Fibroblast of lung (primary cell): Measurements from ENCODE around the gene CSNK1A1. TPM values are rescaled to one million over a fixed set of nuclear protein-coding genes. Genes with fewer than 3 reads are reported as not detected.

Source experiments
- DNase-seq, 2 donors: peaks; one replicate each; pipeline versions ENCODE4 v3.0.0 to v3.0.0-alpha.2; 2010; ENCODE audit warnings: low read depth in 2 of 2
- H2AFZ ChIP-seq: 2 replicates; pipeline ENCODE4 v1.5.1; 2012; ENCODE audit warnings: low read length, control low read depth, inconsistent platforms
- H3K27ac ChIP-seq: 2 replicates; pipeline ENCODE4 v1.5.1; 2011; ENCODE audit warnings: low read length, control low read depth; ENCODE audit not compliant: insufficient read depth
- H3K27me3 ChIP-seq: 2 replicates; pipeline ENCODE4 v1.5.1; 2011; ENCODE audit warnings: mild to moderate bottlenecking, low read length; ENCODE audit not compliant: control insufficient read depth, insufficient read depth
- H3K36me3 ChIP-seq: 2 replicates; pipeline ENCODE4 v1.5.1; 2011; ENCODE audit warnings: low read length; ENCODE audit not compliant: control insufficient read depth, insufficient read depth
- H3K4me1 ChIP-seq: 2 replicates; pipeline ENCODE4 v1.5.1; 2011; ENCODE audit warnings: low read length; ENCODE audit not compliant: control insufficient read depth, insufficient read depth; ENCODE audit errors: extremely low read depth
- H3K4me2 ChIP-seq: 2 replicates; pipeline ENCODE4 v1.5.1; 2011; ENCODE audit warnings: low read length, control low read depth; ENCODE audit not compliant: insufficient read depth; ENCODE audit errors: extremely low read depth
- H3K4me3 ChIP-seq, 4 experiments: fragments of 200-600 bp in 1 of 4; sonication (generic) in 1 of 4; replicated peaks in 1 of 4; 2 replicates each; pipeline ENCODE4 v1.5.1; 2011 to 2016; ENCODE audit warnings: low read length in 4 of 4, low read depth in 3 of 4, mild to moderate bottlenecking in 3 of 4, control low read depth in 2 of 4, inconsistent platforms in 1 of 4, mixed read lengths in 1 of 4; ENCODE audit not compliant: insufficient read depth in 1 of 4; ENCODE audit errors: control extremely low read depth in 1 of 4
- H3K79me2 ChIP-seq: 2 replicates; pipeline ENCODE4 v1.5.1; 2012; ENCODE audit warnings: mild to moderate bottlenecking, low read length, inconsistent platforms; ENCODE audit not compliant: control insufficient read depth, insufficient read depth
- H3K9ac ChIP-seq: 2 replicates; pipeline ENCODE4 v1.5.1; 2011; ENCODE audit warnings: mild to moderate bottlenecking, low read length, control low read depth; ENCODE audit not compliant: insufficient read depth
- H3K9me3 ChIP-seq: 2 replicates; pipeline ENCODE4 v1.5.1; 2012; ENCODE audit warnings: low read depth, low read length; ENCODE audit not compliant: control insufficient read depth, insufficient read depth
- H4K20me1 ChIP-seq: 2 replicates; pipeline ENCODE4 v1.5.1; 2011; ENCODE audit warnings: low read length; ENCODE audit not compliant: control insufficient read depth, insufficient read depth; ENCODE audit errors: extremely low read depth
- CTCF ChIP-seq, 2 donors: IDR thresholded peaks in 1 of 2; conservative IDR thresholded peaks in 1 of 2; 1 replicate in 1 of 2; 2 replicates in 1 of 2; pipeline ENCODE4 v1.5.1; 2011 to 2012; ENCODE audit warnings: low read length in 2 of 2, control low read depth in 1 of 2, inconsistent platforms in 1 of 2, low read depth in 1 of 2, mild to moderate bottlenecking in 1 of 2
- EZH2 ChIP-seq: IDR thresholded peaks from 2 replicates; pipeline ENCODE4 v1.5.1; 2012; ENCODE audit warnings: low read length, control low read depth, mild to moderate bottlenecking; ENCODE audit errors: missing control alignments
- polyA plus RNA-seq, 2 donors: library from polyadenylated mRNA; depleted of rRNA in 1 of 2; stranded (reverse) in 1 of 2; unstranded in 1 of 2; fragments of >200 nt; gene quantifications; 2 replicates each; pipeline ENCODE4 v1.2.1, GENCODE V29; 2011 to 2012; ENCODE audit warnings: missing spikeins in 1 of 2
- total RNA-seq: library from RNA; depleted of rRNA; stranded (reverse); fragments of >200 nt; gene quantifications from 2 replicates; pipeline ENCODE4 v1.2.1, GENCODE V29; 2014

Gene CSNK1A1
- total and polyA plus RNA-seq, 2 donors (not counting 1 experiment from before 2014, with no cell fraction given): 275 to 674 TPM

- H3K4me2 ChIP-seq: no peak overlapping the region
- H3K9me3 ChIP-seq: no peaks in the 10 kb centered on the region
- no peak overlapping the region for H3K27ac ChIP-seq
- no peaks in the 10 kb centered on the region for H3K36me3 ChIP-seq
- no peak overlapping the region for H3K4me3 ChIP-seq
- no peak overlapping the region for H3K9ac ChIP-seq
- H3K4me1 ChIP-seq: peaks cover 14% of the 10 kb centered on the region
- H3K27me3 ChIP-seq: no peaks in the 10 kb centered on the region
- peak in 1 of 2 donors; percentile 83 for DNase-seq
- no peak overlapping the region for H2AFZ ChIP-seq
- H3K79me2 ChIP-seq: no peaks in the 10 kb centered on the region
- TF ChIP-seq EZH2 (no peak), CTCF (conservative IDR thresholded peaks at IDR 0.05 in 1 of 2, IDR thresholded peaks at IDR 0.05 in 1 of 2; ENCODE audit: low read depth in 1 of 2, low read length in 2 of 2) (no peak)
- H4K20me1 ChIP-seq: no peaks in the 10 kb centered on the region
Measured at GRCh38 chr5:149559706-149560105, 8.5 kb upstream of the CSNK1A1 start.

- Histone ChIP-seq H2AFZ (no peak overlapping the region), H3K79me2 (peaks cover 36% of the 10 kb centered on the region), H3K9me3 (no peaks in the 10 kb centered on the region), H3K4me2 (peak overlapping the region; percentile 48), H3K4me3 (no peak overlapping the region), H3K27me3 (no peaks in the 10 kb centered on the region), H4K20me1 (no peaks in the 10 kb centered on the region), H3K9ac (no peak overlapping the region), H3K4me1 (peaks cover 4% of the 10 kb centered on the region), H3K36me3 (peaks cover 12% of the 10 kb centered on the region), H3K27ac (no peak overlapping the region)
- TF ChIP-seq EZH2: no peak
- TF ChIP-seq CTCF (conservative IDR thresholded peaks at IDR 0.05 in 1 of 2, IDR thresholded peaks at IDR 0.05 in 1 of 2; ENCODE audit: low read depth in 1 of 2, low read length in 2 of 2): no peak
- DNase-seq: no peak
Measured at GRCh38 chr5:149552553-149553160, 1.4 kb upstream of the CSNK1A1 start.

GRCh38 chr5:149552038-149552494, 827 bp upstream of the CSNK1A1 start:
- peaks cover 8% of the 10 kb centered on the region for H3K4me1 ChIP-seq
- H3K4me2 ChIP-seq: peak overlapping the region; percentile 87
- H3K9me3 ChIP-seq: no peaks in the 10 kb centered on the region
- H3K27me3 ChIP-seq: no peaks in the 10 kb centered on the region
- H3K27ac ChIP-seq: peak overlapping the region; percentile 99
- H4K20me1 ChIP-seq: no peaks in the 10 kb centered on the region
- no peak for DNase-seq
- no peak for TF ChIP-seq EZH2
- TF ChIP-seq CTCF (conservative IDR thresholded peaks at IDR 0.05 in 1 of 2, IDR thresholded peaks at IDR 0.05 in 1 of 2; ENCODE audit: low read depth in 1 of 2, low read length in 2 of 2): no peak
- H3K36me3 ChIP-seq: peaks cover 12% of the 10 kb centered on the region
- peak overlapping the region; percentile 44 for H3K9ac ChIP-seq
- peak overlapping the region; percentile 72 to 91 (median 86) for H3K4me3 ChIP-seq
- peaks cover 42% of the 10 kb centered on the region for H3K79me2 ChIP-seq
- H2AFZ ChIP-seq: no peak overlapping the region
